Measurements from ENCODE around the gene EIF3F. TPM values are rescaled to one million over a fixed set of nuclear protein-coding genes. Genes with fewer than 3 reads are reported as not detected.
A peak's percentile ranks its signal among the peaks of the same experiment; 100 is the strongest.
"Not testable (repeated sequence)": the region's sequence is repeated elsewhere in the genome, so short reads cannot be mapped to it uniquely, and the experiment has no call there.

The EIF3F gene
- polyA plus RNA-seq, 3 donors, result 179 to 286 (median 243) TPM

DNA sequence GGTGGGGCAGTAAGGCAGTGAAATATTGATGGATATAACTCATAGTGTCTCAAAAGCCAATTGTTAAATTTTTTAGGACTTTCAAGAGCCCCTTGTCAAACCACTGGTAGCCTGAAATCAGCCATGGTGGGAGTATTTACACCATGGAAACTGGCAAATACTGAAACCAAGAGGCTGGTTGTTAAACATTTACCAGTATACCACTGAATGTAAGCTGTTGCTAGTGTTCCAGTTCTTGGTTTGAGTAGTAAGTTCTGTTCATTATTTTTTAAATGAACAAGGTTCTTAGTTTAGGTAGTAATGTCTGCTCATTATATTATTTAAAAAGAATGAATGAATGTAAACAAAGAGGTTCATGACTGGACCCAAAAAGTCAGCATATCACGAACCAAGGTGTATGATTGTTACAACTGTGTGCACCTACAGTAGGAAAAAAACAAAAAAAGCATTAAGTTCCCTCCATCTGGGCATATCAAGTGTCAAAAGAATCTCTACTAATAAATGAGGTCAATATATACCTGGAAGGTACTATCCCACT, 4.5 kb upstream of the EIF3F start:
- Histone ChIP-seq H3K4me1 (ENCODE audit: control insufficient read depth in 1 of 2, insufficient read depth in 2 of 2, low read length in 2 of 2) (peaks cover 10% of the 10 kb centered on the region in 2 donors), H3K9me3 (replicated peaks in 1 of 2; ENCODE audit: control insufficient read depth in 1 of 2, insufficient read depth in 1 of 2, low read length in 2 of 2) (no peaks in the 10 kb centered on the region), H3K4me3 (replicated peaks in 1 of 3; ENCODE audit: low read depth in 2 of 3, low read length in 3 of 3) (no peak overlapping the region), H4K20me1 (ENCODE audit: insufficient read depth, low read length) (no peaks in the 10 kb centered on the region), H3K36me3 (replicated peaks in 1 of 2; ENCODE audit: control insufficient read depth in 1 of 2, insufficient read depth in 2 of 2, low read length in 2 of 2) (no peaks in the 10 kb centered on the region), H2AFZ (ENCODE audit: insufficient read depth, low read depth, low read length, poor library complexity, severe bottlenecking) (no peak overlapping the region), H3K4me2 (replicated peaks; ENCODE audit: extremely low read depth, low read length, poor library complexity, severe bottlenecking) (no peak overlapping the region), H3K27me3 (ENCODE audit: control insufficient read depth in 2 of 2, insufficient read depth in 2 of 2, low read length in 2 of 2) (no peaks in the 10 kb centered on the region), H3K27ac (ENCODE audit: low read depth in 1 of 2, low read length in 2 of 2) (no peak overlapping the region), H3K9ac (ENCODE audit: insufficient read depth, low read length, poor library complexity, severe bottlenecking) (no peak overlapping the region), H3K79me2 (ENCODE audit: insufficient read depth, low read length) (peaks cover 5% of the 10 kb centered on the region)
- no CpG with 5 or more reads among the region's 1 CpG for WGBS (ENCODE audit: insufficient coverage)
- H3K27me3 Mint-ChIP-seq (ENCODE audit: low read depth in 3 of 3), result peaks cover 0 to 10% (median 4%) of the 10 kb centered on the region in 3 donors
- no peak overlapping the region for H3K27ac Mint-ChIP-seq
- no peak overlapping the region for H3K4me3 Mint-ChIP-seq
- DNase-seq, result no peak
- peaks cover 8% of the 10 kb centered on the region for H3K4me1 Mint-ChIP-seq
- intact Hi-C loops (cut with micrococcal nuclease), result loop anchor here (10.0 kb wide), 3 partner anchors 388 to 1508 kb away; partner anchors contain the start of genes RPL27A (in 1 of the 2), TRIM3 (in 1 of the 2) and TRIM66 (in 1 of the 2)
- no peaks in the 10 kb centered on the region for H3K36me3 Mint-ChIP-seq
- TF ChIP-seq, protein P1, sequence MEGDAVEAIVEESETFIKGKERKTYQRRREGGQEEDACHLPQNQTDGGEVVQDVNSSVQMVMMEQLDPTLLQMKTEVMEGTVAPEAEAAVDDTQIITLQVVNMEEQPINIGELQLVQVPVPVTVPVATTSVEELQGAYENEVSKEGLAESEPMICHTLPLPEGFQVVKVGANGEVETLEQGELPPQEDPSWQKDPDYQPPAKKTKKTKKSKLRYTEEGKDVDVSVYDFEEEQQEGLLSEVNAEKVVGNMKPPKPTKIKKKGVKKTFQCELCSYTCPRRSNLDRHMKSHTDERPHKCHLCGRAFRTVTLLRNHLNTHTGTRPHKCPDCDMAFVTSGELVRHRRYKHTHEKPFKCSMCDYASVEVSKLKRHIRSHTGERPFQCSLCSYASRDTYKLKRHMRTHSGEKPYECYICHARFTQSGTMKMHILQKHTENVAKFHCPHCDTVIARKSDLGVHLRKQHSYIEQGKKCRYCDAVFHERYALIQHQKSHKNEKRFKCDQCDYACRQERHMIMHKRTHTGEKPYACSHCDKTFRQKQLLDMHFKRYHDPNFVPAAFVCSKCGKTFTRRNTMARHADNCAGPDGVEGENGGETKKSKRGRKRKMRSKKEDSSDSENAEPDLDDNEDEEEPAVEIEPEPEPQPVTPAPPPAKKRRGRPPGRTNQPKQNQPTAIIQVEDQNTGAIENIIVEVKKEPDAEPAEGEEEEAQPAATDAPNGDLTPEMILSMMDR (IDR thresholded peaks at IDR 0.05), result no peak
- peaks cover 0 to 2% (median 0%) of the 10 kb centered on the region in 7 donors for H3K9me3 Mint-ChIP-seq

GRCh38 chr11:7983832-7984590, 3.1 kb upstream of the EIF3F start:
- Mint-ChIP-seq H3K27ac (no peak overlapping the region), H3K4me1 (peaks cover 20% of the 10 kb centered on the region), H3K27me3 (ENCODE audit: low read depth in 3 of 3) (peaks cover 0 to 10% (median 0%) of the 10 kb centered on the region in 3 donors), H3K9me3 (peaks cover 0 to 2% (median 0%) of the 10 kb centered on the region in 7 donors), H3K36me3 (peaks cover 3% of the 10 kb centered on the region in 2 donors), H3K4me3 (no peak overlapping the region)
- Histone ChIP-seq H3K79me2 (ENCODE audit: insufficient read depth, low read length) (peaks cover 19% of the 10 kb centered on the region), H2AFZ (ENCODE audit: insufficient read depth, low read depth, low read length, poor library complexity, severe bottlenecking) (no peak overlapping the region), H3K9me3 (replicated peaks in 1 of 2; ENCODE audit: control insufficient read depth in 1 of 2, insufficient read depth in 1 of 2, low read length in 2 of 2) (no peaks in the 10 kb centered on the region), H3K27me3 (ENCODE audit: control insufficient read depth in 2 of 2, insufficient read depth in 2 of 2, low read length in 2 of 2) (no peaks in the 10 kb centered on the region), H3K4me1 (ENCODE audit: control insufficient read depth in 1 of 2, insufficient read depth in 2 of 2, low read length in 2 of 2) (peaks cover 18 to 23% of the 10 kb centered on the region in 2 donors), H3K36me3 (replicated peaks in 1 of 2; ENCODE audit: control insufficient read depth in 1 of 2, insufficient read depth in 2 of 2, low read length in 2 of 2) (peaks cover 2 to 5% of the 10 kb centered on the region in 2 donors), H3K27ac (ENCODE audit: low read depth in 1 of 2, low read length in 2 of 2) (no peak overlapping the region), H3K4me3 (replicated peaks in 1 of 3; ENCODE audit: low read depth in 2 of 3, low read length in 3 of 3) (no peak overlapping the region), H3K9ac (ENCODE audit: insufficient read depth, low read length, poor library complexity, severe bottlenecking) (no peak overlapping the region), H4K20me1 (ENCODE audit: insufficient read depth, low read length) (no peaks in the 10 kb centered on the region), H3K4me2 (replicated peaks; ENCODE audit: extremely low read depth, low read length, poor library complexity, severe bottlenecking) (no peak overlapping the region)
- 86% methylated on average over 7 of the region's 7 CpGs for WGBS (ENCODE audit: insufficient coverage)
- intact Hi-C loops (cut with micrococcal nuclease), result loop anchor here (10.0 kb wide), 3 partner anchors 389 to 1509 kb away; partner anchors contain the start of genes RPL27A (in 1 of the 2), TRIM3 (in 1 of the 2) and TRIM66 (in 1 of the 2)
- TF ChIP-seq, protein P1 (IDR thresholded peaks at IDR 0.05), result no peak
- no peak for DNase-seq

DNA sequence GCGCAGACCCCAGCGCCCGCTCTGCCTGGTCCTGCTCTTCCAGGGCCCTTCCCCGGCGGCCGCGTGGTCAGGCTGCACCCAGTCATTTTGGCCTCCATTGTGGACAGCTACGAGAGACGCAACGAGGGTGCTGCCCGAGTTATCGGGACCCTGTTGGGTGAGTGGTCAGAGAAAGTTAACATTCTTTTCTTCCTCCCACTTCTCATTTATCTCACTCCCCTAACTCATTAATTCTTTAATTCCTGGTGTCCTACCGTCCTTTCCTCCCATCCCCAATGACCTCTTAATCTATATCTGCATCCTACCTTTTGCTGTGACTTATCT, 385 bp downstream of the EIF3F start:
- H3K9me3 Mint-ChIP-seq; H3K27me3 Mint-ChIP-seq (ENCODE audit: low read depth in 3 of 3); H3K27me3 ChIP-seq (ENCODE audit: control insufficient read depth in 2 of 2, insufficient read depth in 2 of 2, low read length in 2 of 2); H4K20me1 ChIP-seq (ENCODE audit: insufficient read depth, low read length); DNase-seq; H3K9me3 ChIP-seq (replicated peaks in 1 of 2; ENCODE audit: control insufficient read depth in 1 of 2, insufficient read depth in 1 of 2, low read length in 2 of 2): not testable (repeated sequence)
- Histone ChIP-seq H3K27ac (ENCODE audit: low read depth in 1 of 2, low read length in 2 of 2) (peak overlapping the region in 1 of 2 donors; percentile 82), H3K79me2 (ENCODE audit: insufficient read depth, low read length) (peaks cover 34% of the 10 kb centered on the region), H3K4me3 (replicated peaks in 1 of 3; ENCODE audit: low read depth in 2 of 3, low read length in 3 of 3) (peak overlapping the region; percentile 61 to 85 (median 83)), H3K36me3 (replicated peaks in 1 of 2; ENCODE audit: control insufficient read depth in 1 of 2, insufficient read depth in 2 of 2, low read length in 2 of 2) (peaks cover 16 to 24% of the 10 kb centered on the region in 2 donors), H3K9ac (ENCODE audit: insufficient read depth, low read length, poor library complexity, severe bottlenecking) (peak overlapping the region; percentile 76), H2AFZ (ENCODE audit: insufficient read depth, low read depth, low read length, poor library complexity, severe bottlenecking) (peak overlapping the region; percentile 94), H3K4me1 (ENCODE audit: control insufficient read depth in 1 of 2, insufficient read depth in 2 of 2, low read length in 2 of 2) (peaks cover 18 to 25% of the 10 kb centered on the region in 2 donors), H3K4me2 (replicated peaks; ENCODE audit: extremely low read depth, low read length, poor library complexity, severe bottlenecking) (peak overlapping the region; percentile 95)
- Mint-ChIP-seq H3K27ac (peak overlapping the region; percentile 87 to 96 (median 91)), H3K36me3 (peaks cover 27 to 31% of the 10 kb centered on the region in 2 donors), H3K4me1 (peaks cover 24% of the 10 kb centered on the region), H3K4me3 (peak overlapping the region; percentile 85 to 98)
- intact Hi-C loops (cut with micrococcal nuclease), result loop anchor here (5.0 to 10.0 kb wide), 5 partner anchors 95 to 1513 kb away; partner anchors contain the start of genes RPL27A (in 1 of the 2), TRIM3 (in 1 of the 2) and TRIM66 (in 1 of the 2)
- no CpG with 5 or more reads among the region's 13 CpGs for WGBS (ENCODE audit: insufficient coverage)
